Naive thymus-derived CD8-positive, alpha-beta T cell (primary cell): Measurements from ENCODE around the gene RAPGEF5. TPM values are rescaled to one million over a fixed set of nuclear protein-coding genes. Genes with fewer than 3 reads are reported as not detected.

Experiments
- ATAC-seq, 2 donors: fragments of 150-1000 bp; cut with Tn5 transposase in 1 of 2; sonication (Bioruptor Pico), chemical (Tn5 transposase) in 1 of 2; 1 replicate in 1 of 2; 2 replicates in 1 of 2; pipeline ENCODE4 v1.10.0; 2021; ENCODE audit warnings: mild to moderate bottlenecking in 2 of 2, moderate library complexity in 2 of 2
- POLR2A ChIA-PET: fragments of 350-600 bp; sonication (Branson Sonifier 250); formaldehyde crosslinking; loops from one replicate; lab custom pipeline; 2021; ENCODE audit warnings: antibody characterized with exemption; lab: Charles Lee
- DNase-seq, 10 donors: peaks; one replicate each; pipeline versions ENCODE4 v3.0.0 to v3.0.0-alpha.2; 2020 to 2022
- H3K27ac Mint-ChIP-seq, 10 donors: one replicate each; pipeline ENCODE4 v1.8.0; 2020 to 2022; ENCODE audit warnings: mild to moderate bottlenecking in 10 of 10, mixed read lengths in 10 of 10, moderate library complexity in 4 of 10, inconsistent platforms in 1 of 10
- H3K27me3 Mint-ChIP-seq, 5 donors: one replicate each; pipeline ENCODE4 v1.8.0; 2021 to 2022; ENCODE audit warnings: mixed read lengths in 5 of 5
- H3K36me3 Mint-ChIP-seq, 3 donors: one replicate each; pipeline ENCODE4 v1.8.0; 2020 to 2022; ENCODE audit warnings: mixed read lengths in 3 of 3, mild to moderate bottlenecking in 2 of 3, inconsistent platforms in 1 of 3
- H3K4me1 Mint-ChIP-seq, 4 donors: one replicate each; pipeline ENCODE4 v1.8.0; 2021 to 2022; ENCODE audit warnings: mixed read lengths in 4 of 4
- H3K4me3 Mint-ChIP-seq, 10 donors: one replicate each; pipeline ENCODE4 v1.8.0; 2020 to 2022; ENCODE audit warnings: mild to moderate bottlenecking in 10 of 10, mixed read lengths in 10 of 10, moderate library complexity in 6 of 10, inconsistent platforms in 1 of 10
- H3K9me3 Mint-ChIP-seq, 9 donors: one replicate each; pipeline ENCODE4 v1.8.0; 2020 to 2022; ENCODE audit warnings: mixed read lengths in 9 of 9, mild to moderate bottlenecking in 3 of 9, inconsistent platforms in 1 of 9, moderate library complexity in 1 of 9
- polyA plus RNA-seq, 3 donors: library from polyadenylated mRNA; unstranded; fragments of 300-500 nt; fragmentation: Illumina TruSeq; gene quantifications; one replicate each; pipeline ENCODE4 v1.2.3, GENCODE V29; 2021
- total RNA-seq, 8 experiments: library from RNA in 2 of 8; stranded (reverse) in 2 of 8; gene quantifications; one replicate each; pipeline ENCODE4 v1.2.3 and lab custom pipeline; 2021 to 2026

The RAPGEF5 gene
- total RNA-seq (not detected), polyA plus RNA-seq (not detected), total RNA-seq (lab: John Stamatoyannopoulos, UW) (0 to 0.32 (median 0.19) reads per million in 6 experiments)

- Mint-ChIP-seq H3K9me3 (peaks cover 0 to 19% (median 3%) of the 10 kb centered on the region in 9 donors), H3K27ac (no peak within 1 kb of the TSS), H3K27me3 (peaks cover 22 to 46% (median 34%) of the 10 kb centered on the region in 5 donors), H3K4me3 (peak within 1 kb of the TSS; percentile 64 to 81 (median 76)), H3K4me1 (peaks cover 1 to 15% (median 8%) of the 10 kb centered on the region in 4 donors), H3K36me3 (peaks cover 0 to 15% (median 2%) of the 10 kb centered on the region in 3 donors)
- ATAC-seq: peak in 1 of 2 donors; percentile 35
- no peak for DNase-seq
- POLR2A ChIA-PET: no interaction called here
These were observed at the start of gene RAPGEF5 for GRCh38 chr7:22356701-22357310. Gene RAPGEF5, minus strand, starts transcription at chr7:22357154. Its CDS starts 94 bp downstream, at chr7:22357060.

DNA sequence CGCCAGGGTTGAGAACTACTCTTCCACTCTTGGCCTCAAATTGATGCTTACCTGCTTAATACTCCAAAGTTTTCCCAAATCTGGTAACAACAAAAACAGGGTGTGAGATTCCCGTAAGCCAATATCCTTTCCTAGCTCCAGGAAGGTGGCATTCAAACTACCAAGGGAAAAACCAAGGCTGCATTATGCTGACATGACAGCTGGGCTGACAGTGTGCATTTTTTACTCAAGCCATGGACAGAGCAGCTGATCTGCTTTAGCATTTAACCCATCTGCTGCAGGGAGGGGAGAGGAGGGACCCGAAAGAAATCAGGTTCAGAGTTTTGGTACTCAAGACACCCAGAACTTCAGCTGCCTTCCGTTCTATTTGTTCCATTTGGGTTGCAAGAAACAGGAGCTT, 49.8 kb upstream of the RAPGEF5 start:
- no peak overlapping the region for H3K4me3 Mint-ChIP-seq
- no peak overlapping the region for H3K27ac Mint-ChIP-seq
- no peaks in the 10 kb centered on the region for H3K36me3 Mint-ChIP-seq
- POLR2A ChIA-PET: no interaction called here
- DNase-seq: no peak
- H3K27me3 Mint-ChIP-seq: peaks cover 0 to 15% (median 0%) of the 10 kb centered on the region in 5 donors
- ATAC-seq: no peak
- no peaks in the 10 kb centered on the region for H3K9me3 Mint-ChIP-seq
- H3K4me1 Mint-ChIP-seq: peaks cover 7 to 18% (median 9%) of the 10 kb centered on the region in 4 donors

- Mint-ChIP-seq H3K4me3 (no peak overlapping the region), H3K9me3 (no peaks in the 10 kb centered on the region), H3K4me1 (peaks cover 6 to 22% (median 10%) of the 10 kb centered on the region in 4 donors), H3K27me3 (peaks cover 0 to 10% (median 0%) of the 10 kb centered on the region in 5 donors), H3K27ac (no peak overlapping the region), H3K36me3 (no peaks in the 10 kb centered on the region)
- POLR2A ChIA-PET: no interaction called here
- DNase-seq (no peak), ATAC-seq (no peak)
These were observed 47.6 kb upstream of the RAPGEF5 start for GRCh38 chr7:22404421-22405023.

DNA sequence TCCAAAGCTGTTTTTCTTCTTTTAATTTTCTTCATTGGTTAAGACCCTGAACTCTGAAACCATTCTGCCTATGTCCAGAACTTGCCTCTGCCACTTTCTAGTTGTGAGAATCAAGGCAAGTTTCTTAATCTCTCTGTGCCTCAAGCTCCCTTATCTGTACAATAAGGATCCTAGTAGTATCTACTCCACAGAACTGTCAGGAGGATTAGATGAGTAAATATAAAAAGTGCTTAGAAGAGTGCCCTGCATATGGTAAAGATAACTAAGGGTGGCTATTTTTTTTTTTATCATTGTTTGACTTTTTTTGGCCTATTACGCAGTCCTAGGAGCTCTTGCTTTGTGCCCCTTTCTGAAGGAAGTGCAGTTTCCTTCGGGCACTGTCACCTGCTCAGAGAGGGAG, 46.4 kb upstream of the RAPGEF5 start:
- Mint-ChIP-seq H3K27ac (peak overlapping the region in 1 of 10 donors; percentile 56), H3K9me3 (no peaks in the 10 kb centered on the region), H3K27me3 (peaks cover 0 to 7% (median 0%) of the 10 kb centered on the region in 5 donors), H3K36me3 (no peaks in the 10 kb centered on the region), H3K4me3 (no peak overlapping the region), H3K4me1 (peaks cover 5 to 22% (median 10%) of the 10 kb centered on the region in 4 donors)
- DNase-seq (no peak), ATAC-seq (no peak)
- POLR2A ChIA-PET: no interaction called here

DNA sequence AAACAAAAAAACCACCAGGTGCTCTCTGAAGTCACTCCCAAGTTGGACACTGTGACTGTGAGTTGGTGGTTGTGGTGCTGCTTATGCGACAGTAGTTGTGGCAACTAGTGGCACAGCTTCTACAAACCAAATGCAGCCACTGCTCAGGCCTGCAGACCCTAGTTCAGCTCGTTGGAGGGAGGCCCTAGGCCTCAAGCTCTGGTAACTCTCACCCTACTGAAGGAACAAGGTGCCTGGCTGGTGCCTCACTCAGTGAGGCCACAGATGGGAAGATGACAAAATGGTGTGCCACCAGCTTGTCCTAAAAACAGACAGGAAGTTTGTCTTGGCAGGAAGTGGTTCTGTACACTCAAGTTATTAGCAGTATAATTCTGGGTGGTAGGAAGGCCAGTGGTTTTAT, 45.3 kb upstream of the RAPGEF5 start:
- Mint-ChIP-seq H3K4me3 (no peak overlapping the region), H3K4me1 (peaks cover 5 to 22% (median 10%) of the 10 kb centered on the region in 4 donors), H3K27me3 (peaks cover 0 to 3% (median 0%) of the 10 kb centered on the region in 5 donors), H3K36me3 (no peaks in the 10 kb centered on the region), H3K9me3 (no peaks in the 10 kb centered on the region), H3K27ac (peak overlapping the region in 4 of 10 donors; percentile 18 to 79 (median 63))
- ATAC-seq: no peak
- POLR2A ChIA-PET: no interaction called here
- DNase-seq: peak in 1 of 10 donors; percentile 6

- DNase-seq: no peak
- Mint-ChIP-seq H3K4me3 (no peak overlapping the region), H3K27ac (no peak overlapping the region), H3K27me3 (no peaks in the 10 kb centered on the region), H3K9me3 (no peaks in the 10 kb centered on the region), H3K4me1 (peaks cover 5 to 22% (median 10%) of the 10 kb centered on the region in 4 donors), H3K36me3 (no peaks in the 10 kb centered on the region)
- no peak for ATAC-seq
- POLR2A ChIA-PET: no interaction called here
These were observed 44.1 kb upstream of the RAPGEF5 start for GRCh38 chr7:22400936-22401553.

DNA sequence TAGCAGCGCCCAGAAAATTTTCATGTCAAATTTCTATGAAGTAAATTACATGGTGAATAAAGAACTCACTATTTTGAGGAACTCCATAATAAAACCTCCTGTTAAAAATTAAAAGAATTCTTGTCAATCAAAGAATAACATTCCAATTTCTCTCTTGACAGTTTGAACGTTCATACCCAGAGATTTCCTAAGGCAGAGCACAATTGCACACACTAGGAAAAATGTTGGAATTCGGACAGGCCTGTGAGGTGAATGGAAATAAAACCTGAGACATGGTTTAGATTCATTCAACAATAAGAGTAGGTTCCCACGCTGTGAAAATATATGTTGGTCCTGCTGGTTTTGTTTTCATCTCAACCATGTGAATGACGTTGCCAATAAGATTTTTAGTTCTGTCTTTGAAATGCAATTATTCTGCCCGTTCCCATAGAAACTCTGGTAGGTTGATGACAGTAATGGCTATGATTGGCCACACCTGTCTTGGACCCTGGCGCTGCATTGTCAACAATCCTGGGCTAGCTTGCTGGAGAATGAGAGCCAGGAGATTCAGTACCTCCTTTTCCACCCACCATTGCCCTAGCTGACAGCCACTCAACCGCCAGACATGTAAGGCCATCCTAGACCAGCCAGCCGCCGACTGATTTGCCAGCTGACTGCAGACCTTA, 43.3 kb upstream of the RAPGEF5 start:
- Mint-ChIP-seq H3K27me3 (no peaks in the 10 kb centered on the region), H3K9me3 (no peaks in the 10 kb centered on the region), H3K4me3 (peak overlapping the region in 1 of 10 donors; percentile 61), H3K36me3 (no peaks in the 10 kb centered on the region), H3K27ac (no peak overlapping the region), H3K4me1 (peaks cover 5 to 22% (median 10%) of the 10 kb centered on the region in 4 donors)
- ATAC-seq (no peak), DNase-seq (no peak)
- POLR2A ChIA-PET: no interaction called here

DNA sequence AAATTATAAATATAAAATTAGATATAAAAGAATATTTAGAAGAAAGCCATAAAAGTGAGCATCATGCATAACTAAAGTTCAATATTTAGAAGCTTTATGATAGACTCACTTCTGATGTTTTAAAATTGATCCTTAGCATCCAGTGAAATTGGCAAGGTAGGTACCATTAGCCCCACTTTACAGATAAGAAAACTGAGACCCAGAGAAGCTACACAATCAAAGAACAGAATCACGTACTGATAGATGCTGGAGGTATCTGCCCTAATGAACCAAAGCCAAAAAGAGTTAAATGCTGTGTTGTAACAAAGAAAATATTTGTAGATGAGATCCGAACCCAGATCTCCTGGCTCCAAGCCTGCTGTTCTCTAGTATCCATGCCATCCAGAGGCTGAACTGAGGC, 42.6 kb upstream of the RAPGEF5 start:
- no peak overlapping the region for H3K4me3 Mint-ChIP-seq
- H3K27ac Mint-ChIP-seq: no peak overlapping the region
- no peaks in the 10 kb centered on the region for H3K27me3 Mint-ChIP-seq
- ATAC-seq (no peak), DNase-seq (no peak)
- H3K9me3 Mint-ChIP-seq: no peaks in the 10 kb centered on the region
- H3K4me1 Mint-ChIP-seq: peaks cover 5 to 22% (median 10%) of the 10 kb centered on the region in 4 donors
- no peaks in the 10 kb centered on the region for H3K36me3 Mint-ChIP-seq
- POLR2A ChIA-PET: no interaction called here

DNA sequence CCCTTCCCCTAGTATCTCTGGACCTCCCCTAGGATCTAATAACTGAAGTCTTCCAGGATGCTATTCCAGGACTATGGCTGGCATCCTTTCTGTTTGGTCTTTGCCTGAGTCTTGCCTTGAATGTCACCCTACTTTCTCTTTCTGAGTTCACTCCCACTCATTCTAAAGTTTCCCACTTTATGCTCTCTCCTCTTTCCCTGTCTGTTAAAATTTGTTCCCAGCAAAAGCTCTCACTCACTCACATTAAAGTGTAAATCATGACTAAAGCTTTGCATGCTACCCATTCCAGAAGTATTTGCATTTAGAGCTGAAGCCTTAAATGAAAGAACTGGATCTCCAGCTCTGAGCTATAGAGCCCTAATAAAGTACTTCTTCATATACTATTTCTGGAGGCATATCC, 42.1 kb upstream of the RAPGEF5 start:
- Mint-ChIP-seq H3K27me3 (no peaks in the 10 kb centered on the region), H3K4me3 (no peak overlapping the region), H3K27ac (no peak overlapping the region), H3K9me3 (no peaks in the 10 kb centered on the region), H3K4me1 (peaks cover 5 to 22% (median 10%) of the 10 kb centered on the region in 4 donors), H3K36me3 (no peaks in the 10 kb centered on the region)
- DNase-seq (no peak), ATAC-seq (no peak)
- POLR2A ChIA-PET: no interaction called here

DNA sequence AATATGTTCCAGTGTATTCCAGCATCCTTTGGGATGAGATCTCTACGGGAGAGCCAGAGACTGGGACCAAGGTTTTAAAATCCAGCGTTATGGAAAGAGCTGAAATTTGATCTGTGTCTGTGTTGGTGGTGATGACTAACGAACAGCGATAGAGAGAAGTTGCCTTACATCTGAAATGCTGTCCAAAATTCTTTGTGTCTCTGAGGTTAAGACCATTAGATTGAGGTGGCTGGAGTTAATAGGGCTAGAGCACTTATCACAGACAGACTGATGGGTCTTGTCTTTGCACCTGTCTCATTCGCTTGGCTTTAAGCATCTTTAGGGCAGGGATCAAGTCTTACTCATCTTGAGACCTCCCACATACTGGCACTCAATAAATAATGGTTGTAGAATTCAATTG, 41.0 kb upstream of the RAPGEF5 start:
- Mint-ChIP-seq H3K27me3 (no peaks in the 10 kb centered on the region), H3K36me3 (no peaks in the 10 kb centered on the region), H3K4me3 (no peak overlapping the region), H3K4me1 (peaks cover 5 to 15% (median 10%) of the 10 kb centered on the region in 4 donors), H3K9me3 (no peaks in the 10 kb centered on the region), H3K27ac (no peak overlapping the region)
- POLR2A ChIA-PET: no interaction called here
- ATAC-seq: no peak
- DNase-seq: no peak

- no peak for DNase-seq
- POLR2A ChIA-PET: no interaction called here
- no peaks in the 10 kb centered on the region for H3K27me3 Mint-ChIP-seq
- H3K9me3 Mint-ChIP-seq: no peaks in the 10 kb centered on the region
- no peak overlapping the region for H3K4me3 Mint-ChIP-seq
- peaks cover 0 to 3% (median 0%) of the 10 kb centered on the region in 4 donors for H3K4me1 Mint-ChIP-seq
- no peaks in the 10 kb centered on the region for H3K36me3 Mint-ChIP-seq
- no peak for ATAC-seq
- H3K27ac Mint-ChIP-seq: no peak overlapping the region
These were observed 38.3 kb upstream of the RAPGEF5 start for GRCh38 chr7:22395222-22395621.

GRCh38 chr7:22394739-22395138, 37.8 kb upstream of the RAPGEF5 start:
- ATAC-seq (no peak), DNase-seq (no peak)
- H3K4me1 Mint-ChIP-seq: peaks cover 0 to 3% (median 0%) of the 10 kb centered on the region in 4 donors
- no peak overlapping the region for H3K27ac Mint-ChIP-seq
- H3K4me3 Mint-ChIP-seq: no peak overlapping the region
- peaks cover 0 to 2% (median 0%) of the 10 kb centered on the region in 5 donors for H3K27me3 Mint-ChIP-seq
- no peaks in the 10 kb centered on the region for H3K9me3 Mint-ChIP-seq
- POLR2A ChIA-PET: no interaction called here
- no peaks in the 10 kb centered on the region for H3K36me3 Mint-ChIP-seq
